ENCODE results near the gene MEPCE. TPM values are rescaled to one million over a fixed set of nuclear protein-coding genes. Genes with fewer than 3 reads are reported as not detected.

MEPCE gene
- total RNA-seq, 2 donors from 2014 or later, result 12.6 to 21.9 TPM

GRCh38 chr7:100400656-100401055 is 29.0 kb upstream of the MEPCE start:
- Histone ChIP-seq H3K36me3 (peaks cover 4% of the 10 kb centered on the region), H3K9me3 (no peaks in the 10 kb centered on the region), H3K4me1 (no peaks in the 10 kb centered on the region), H3K27ac (no peak overlapping the region), H3K27me3 (no peaks in the 10 kb centered on the region), H3K4me3 (no peak overlapping the region)
- no peak for DNase-seq (ENCODE audit: low spot score)
- no peak for TF ChIP-seq CTCF (IDR thresholded peaks at IDR 0.05)

- Histone ChIP-seq H3K4me1 (no peaks in the 10 kb centered on the region), H3K27ac (no peak overlapping the region), H3K4me3 (no peak overlapping the region), H3K27me3 (no peaks in the 10 kb centered on the region), H3K36me3 (peaks cover 4% of the 10 kb centered on the region), H3K9me3 (no peaks in the 10 kb centered on the region)
- TF ChIP-seq CTCF (IDR thresholded peaks at IDR 0.05), result no peak
- DNase-seq (ENCODE audit: low spot score), result no peak
Measured at GRCh38 chr7:100401811-100402210, 27.8 kb upstream of the MEPCE start.

- no peak for DNase-seq (ENCODE audit: low spot score)
- Histone ChIP-seq H3K27ac (no peak overlapping the region), H3K4me1 (no peaks in the 10 kb centered on the region), H3K27me3 (no peaks in the 10 kb centered on the region), H3K36me3 (peaks cover 4% of the 10 kb centered on the region), H3K9me3 (no peaks in the 10 kb centered on the region), H3K4me3 (no peak overlapping the region)
- no peak for TF ChIP-seq CTCF (IDR thresholded peaks at IDR 0.05)
Measured at GRCh38 chr7:100402241-100402640, 27.4 kb upstream of the MEPCE start.

- Histone ChIP-seq H3K4me1 (no peaks in the 10 kb centered on the region), H3K36me3 (no peaks in the 10 kb centered on the region), H3K27me3 (no peaks in the 10 kb centered on the region), H3K9me3 (no peaks in the 10 kb centered on the region), H3K4me3 (no peak overlapping the region), H3K27ac (no peak overlapping the region)
- no peak for TF ChIP-seq CTCF (IDR thresholded peaks at IDR 0.05)
- no peak for DNase-seq (ENCODE audit: low spot score)
Measured at GRCh38 chr7:100406767-100407166, 22.9 kb upstream of the MEPCE start.

GRCh38 chr7:100407285-100408180 is 22.1 kb upstream of the MEPCE start:
- TF ChIP-seq CTCF (IDR thresholded peaks at IDR 0.05), result peak in 1 of 2 donors; percentile 64
- no peaks in the 10 kb centered on the region for H3K9me3 ChIP-seq
- no peaks in the 10 kb centered on the region for H3K27me3 ChIP-seq
- H3K4me3 ChIP-seq, result no peak overlapping the region
- H3K36me3 ChIP-seq, result no peaks in the 10 kb centered on the region
- no peak for DNase-seq (ENCODE audit: low spot score)
- no peak overlapping the region for H3K27ac ChIP-seq
- H3K4me1 ChIP-seq, result no peaks in the 10 kb centered on the region

All from right atrium auricular region (tissue), 2 donors.